T-helper 9 cell (primary cell): Measurements from ENCODE around the gene MARK2.
A peak's percentile ranks its signal among the peaks of the same experiment; 100 is the strongest.

Experiments
- DNase-seq: peaks from one replicate; pipeline ENCODE4 v3.0.0-alpha.2; 2020

Gene MARK2

DNA sequence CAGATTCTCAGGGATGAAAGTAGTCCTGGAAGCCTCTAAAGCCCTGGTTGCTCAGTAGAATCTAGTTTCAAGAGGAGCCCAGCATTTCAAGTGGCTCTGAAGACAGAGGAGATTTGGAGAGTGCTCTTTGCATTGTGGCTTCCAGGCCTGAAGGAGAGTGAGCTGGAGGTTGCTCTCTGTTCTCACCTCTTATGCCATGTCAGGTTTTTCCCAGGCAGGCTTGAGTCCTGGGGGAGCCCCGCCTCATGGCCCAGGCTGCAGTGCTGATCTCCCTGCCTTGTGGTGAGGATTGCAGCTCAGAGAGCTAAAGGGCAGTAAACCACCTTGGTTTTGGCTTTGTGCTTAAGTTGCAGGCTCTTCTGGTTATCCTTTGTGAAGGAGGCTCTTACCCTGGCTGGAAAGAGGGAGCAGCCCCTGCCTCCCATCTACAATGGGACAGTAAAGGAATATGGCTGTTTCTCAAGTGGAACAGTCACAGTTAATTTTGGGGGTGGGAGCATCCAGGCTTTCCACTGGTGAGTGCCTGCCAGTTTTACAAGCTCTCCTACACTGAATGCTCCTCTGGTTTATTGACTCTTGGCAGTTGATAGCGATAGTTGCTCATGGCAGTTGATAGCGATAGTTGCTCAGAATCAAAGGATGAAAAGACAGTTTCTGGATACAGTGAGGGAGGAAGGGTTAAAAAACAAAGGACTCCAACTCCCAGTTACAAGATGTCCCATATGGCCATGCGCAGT, 45.5 kb downstream of the MARK2 start:
- DNase-seq, result no peak

DNA sequence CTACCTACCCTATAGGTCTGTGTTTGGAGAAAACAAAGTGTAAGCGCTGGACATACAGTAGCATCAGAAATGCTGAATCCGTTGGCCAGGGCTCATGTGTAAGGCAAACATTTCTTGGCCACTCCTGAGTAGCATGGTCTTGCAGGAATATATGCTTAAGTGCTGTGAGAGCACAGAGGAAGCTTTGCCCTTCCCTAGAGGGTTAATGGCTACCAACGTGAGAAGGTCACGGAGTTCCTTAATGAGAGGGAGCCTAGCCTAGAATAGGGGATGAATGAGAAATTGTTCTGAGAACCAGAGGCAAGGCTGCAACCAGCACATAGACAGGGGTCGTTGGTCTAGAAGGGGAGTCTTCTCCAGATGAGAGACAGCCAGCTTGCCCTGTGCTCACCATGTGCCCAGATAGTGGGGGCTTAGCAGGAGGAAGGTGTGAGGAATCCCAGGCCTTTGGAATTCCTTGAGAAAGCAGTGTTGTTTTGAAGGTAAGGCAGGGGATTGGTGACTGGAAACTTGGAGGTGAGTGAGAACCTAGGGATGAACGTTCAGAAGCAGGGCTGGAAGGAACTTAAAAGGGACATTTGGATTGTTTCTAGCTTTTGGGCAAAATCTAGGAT, 48.6 kb downstream of the MARK2 start:
- DNase-seq, result no peak

GRCh38 chr11:63888170-63889086, 49.5 kb downstream of the MARK2 start:
- DNase-seq, result peak; percentile 67

- DNase-seq, result no peak
Measured at GRCh38 chr11:63889344-63889743, 50.4 kb downstream of the MARK2 start.

GRCh38 chr11:63890368-63890767, 51.5 kb downstream of the MARK2 start:
- DNase-seq, result no peak

- no peak for DNase-seq
Measured at GRCh38 chr11:63892228-63892627, 53.3 kb downstream of the MARK2 start.

DNA sequence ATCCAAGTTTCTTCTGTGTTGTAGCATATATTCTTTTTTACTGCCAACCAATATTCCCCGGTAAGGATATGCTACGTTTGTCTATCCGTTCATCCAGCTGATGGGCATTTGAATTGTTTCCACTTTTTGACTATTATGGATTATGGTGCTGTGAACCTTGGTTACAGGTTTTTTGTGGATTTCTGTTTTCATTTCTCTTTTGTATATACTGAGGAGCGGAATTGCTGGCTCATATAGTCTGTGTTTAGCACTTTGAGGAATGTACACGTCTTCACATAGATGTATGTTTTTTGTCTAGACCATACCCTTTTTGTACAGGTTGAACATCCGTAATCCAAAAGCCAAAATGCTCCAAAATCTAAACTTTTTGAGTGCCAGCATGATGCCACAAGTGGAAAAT, 54.4 kb downstream of the MARK2 start:
- no peak for DNase-seq

- DNase-seq, result no peak
Measured at GRCh38 chr11:63896071-63896470, 57.2 kb downstream of the MARK2 start.

DNA sequence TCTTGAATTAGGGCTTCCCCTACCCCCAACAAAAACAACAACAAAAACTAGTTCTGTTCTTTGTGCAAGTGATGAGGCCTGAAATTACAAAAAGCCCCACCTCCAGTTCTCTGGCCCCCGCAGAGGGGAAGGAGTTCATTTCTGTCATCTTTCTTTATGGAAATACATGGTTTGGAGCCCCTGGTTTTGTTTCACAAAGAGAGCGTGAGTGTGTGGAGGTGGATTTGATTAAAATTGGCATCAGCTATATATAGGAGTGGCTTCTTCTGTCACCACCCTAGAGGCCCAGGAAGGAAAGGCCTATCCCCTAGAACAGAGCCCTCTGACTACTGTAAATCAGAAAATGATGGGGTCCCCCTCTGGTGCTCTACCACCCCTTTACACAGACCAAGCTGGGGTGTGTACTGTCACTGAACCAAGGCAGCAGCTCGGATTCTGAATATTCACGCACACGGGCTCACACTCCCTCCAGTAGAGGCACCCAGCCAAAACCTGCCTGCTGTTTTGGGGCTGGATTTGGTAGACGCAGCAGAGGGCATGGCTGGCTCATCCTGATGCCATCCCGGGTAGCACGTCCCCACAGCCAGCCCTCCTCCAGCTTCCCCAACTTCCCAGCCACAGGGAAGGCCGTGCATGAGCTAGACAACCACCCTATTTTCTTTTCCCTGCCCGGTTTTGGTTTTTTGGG, 58.7 kb downstream of the MARK2 start:
- no peak for DNase-seq

DNA sequence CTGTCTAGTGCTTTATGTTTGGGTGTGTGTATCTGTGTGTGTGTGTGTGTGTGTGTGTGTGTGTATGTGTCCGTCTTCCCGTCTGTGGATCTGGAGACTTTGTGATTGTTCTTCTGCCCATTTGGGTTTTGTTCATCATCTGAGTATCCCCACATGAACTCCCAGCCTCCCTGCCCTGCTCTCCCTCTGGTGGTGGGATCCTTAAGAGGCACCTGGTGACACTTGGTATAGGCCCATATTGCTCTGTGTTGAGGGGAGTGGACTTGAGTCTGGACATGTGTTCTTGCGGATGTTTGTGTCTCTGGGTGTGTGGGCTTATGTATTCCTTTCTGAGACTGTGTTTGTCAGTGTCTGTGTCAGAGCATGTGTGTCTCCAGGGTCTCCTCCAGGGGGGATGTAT, 62.8 kb downstream of the MARK2 start:
- no peak for DNase-seq

- no peak for DNase-seq
Measured at GRCh38 chr11:63903884-63904283, 65.0 kb downstream of the MARK2 start.

- DNase-seq, result no peak
Measured at GRCh38 chr11:63904743-63905142, 65.8 kb downstream of the MARK2 start.

DNA sequence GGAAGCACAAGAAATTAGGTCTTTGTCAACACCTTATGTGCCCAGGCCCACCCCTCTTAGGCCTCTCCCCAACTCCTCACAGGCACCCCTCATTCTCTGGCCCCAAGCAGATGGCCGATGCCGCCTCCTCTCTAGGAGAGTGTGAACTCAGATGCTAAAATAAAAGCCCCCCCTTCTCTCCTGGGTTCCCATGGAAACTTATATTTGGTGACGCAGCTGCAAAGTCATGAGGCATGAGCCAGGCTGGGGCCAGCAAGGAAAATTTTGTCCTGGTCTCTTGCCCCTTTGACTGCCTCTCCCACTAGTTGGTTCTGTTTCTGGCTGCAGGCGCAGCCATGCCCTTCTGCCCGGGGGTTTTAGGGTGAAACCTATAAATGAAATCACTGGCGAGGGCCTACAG, 66.3 kb downstream of the MARK2 start:
- DNase-seq, result no peak

- no peak for DNase-seq
Measured at GRCh38 chr11:63906087-63906486, 67.2 kb downstream of the MARK2 start.

GRCh38 chr11:63906585-63906984, 67.7 kb downstream of the MARK2 start:
- peak; percentile 60 for DNase-seq

GRCh38 chr11:63907063-63907462, 68.2 kb downstream of the MARK2 start:
- DNase-seq, result no peak

- no peak for DNase-seq
Measured at GRCh38 chr11:63907808-63908530, 69.1 kb downstream of the MARK2 start.

DNA sequence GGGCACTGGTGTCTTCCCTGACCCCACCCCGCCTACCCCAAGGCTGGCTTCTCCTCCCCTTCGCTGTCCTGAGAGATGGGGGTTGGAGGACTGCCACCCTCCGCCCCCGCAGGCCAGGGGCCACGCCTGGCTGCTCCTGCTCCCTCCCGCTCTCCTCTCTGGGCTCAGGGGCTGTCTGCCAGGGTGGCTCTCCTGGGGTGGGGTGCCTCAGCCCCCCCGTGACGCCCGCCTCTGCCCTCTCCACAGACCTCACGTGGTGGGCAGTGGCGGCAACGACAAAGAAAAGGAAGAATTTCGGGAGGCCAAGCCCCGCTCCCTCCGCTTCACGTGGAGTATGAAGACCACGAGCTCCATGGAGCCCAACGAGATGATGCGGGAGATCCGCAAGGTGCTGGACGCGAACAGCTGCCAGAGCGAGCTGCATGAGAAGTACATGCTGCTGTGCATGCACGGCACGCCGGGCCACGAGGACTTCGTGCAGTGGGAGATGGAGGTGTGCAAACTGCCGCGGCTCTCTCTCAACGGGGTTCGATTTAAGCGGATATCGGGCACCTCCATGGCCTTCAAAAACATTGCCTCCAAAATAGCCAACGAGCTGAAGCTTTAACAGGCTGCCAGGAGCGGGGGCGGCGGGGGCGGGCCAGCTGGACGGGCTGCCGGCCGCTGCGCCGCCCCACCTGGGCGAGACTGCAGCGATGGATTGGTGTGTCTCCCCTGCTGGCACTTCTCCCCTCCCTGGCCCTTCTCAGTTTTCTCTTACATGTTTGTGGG, 69.9 kb downstream of the MARK2 start:
- no peak for DNase-seq

GRCh38 chr11:63909591-63910506, 70.9 kb downstream of the MARK2 start:
- no peak for DNase-seq

GRCh38 chr11:63910675-63911074, 71.8 kb downstream of the MARK2 start:
- no peak for DNase-seq
